Measurements from ENCODE around the gene RGL3. TPM values are rescaled to one million over a fixed set of nuclear protein-coding genes. Genes with fewer than 3 reads are reported as not detected.
A peak's percentile ranks its signal among the peaks of the same experiment; 100 is the strongest.

The RGL3 gene
- total RNA-seq, 1 experiment from 2014 or later: 22.6 TPM

DNA sequence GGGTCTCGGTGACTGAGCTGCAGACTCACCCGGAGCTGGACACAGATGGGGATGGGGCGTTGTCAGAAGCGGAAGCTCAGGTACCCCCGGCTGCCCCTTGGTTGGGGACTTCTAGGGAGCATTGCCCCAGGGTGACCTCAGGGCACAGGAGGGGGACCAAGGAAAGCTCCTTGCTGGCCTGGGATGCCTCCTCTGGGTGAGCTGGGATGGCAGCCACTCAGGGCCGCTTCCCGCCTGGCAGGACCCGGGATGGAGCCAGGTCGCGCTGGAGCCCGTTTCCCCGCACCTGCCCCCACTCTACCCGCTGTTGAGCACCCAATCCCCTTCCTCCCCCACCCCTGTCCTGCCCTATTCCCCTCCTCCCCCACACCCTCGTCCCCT is 27.1 kb upstream of the RGL3 start:
- no peaks in the 10 kb centered on the region; the same call in 1 of the 2 replicates for H3K36me3 ChIP-seq (ENCODE audit: control insufficient read depth, insufficient read depth, low read length)
- BruUV-seq (replicated peaks): no TSS peak
- intact Hi-C loops (cut with micrococcal nuclease; ENCODE audit: unreplicated experiment) (loop anchor here (2.0 kb wide), 1 partner anchor 65 kb away; no protein-coding TSS in a partner anchor), in situ Hi-C loops (cut with HindIII; ENCODE audit: low pct_unique_long_range_greater_than_20kb, low sequenced_read_pairs) (no loop called here)
- no peaks in the 10 kb centered on the region for H3K27me3 ChIP-seq (ENCODE audit: control insufficient read depth, insufficient read depth, low read length)
- no peaks in the 10 kb centered on the region for H3K4me1 ChIP-seq (ENCODE audit: control insufficient read depth, insufficient read depth, low read length)
- POLR2A ChIA-PET: no interaction called here
- no peak for TF ChIP-seq SIN3A (IDR thresholded peaks at IDR 0.05; ENCODE audit: borderline replicate concordance, insufficient read depth, low read depth, low read length)
- TF ChIP-seq POLR2AphosphoS5 (IDR thresholded peaks at IDR 0.05; ENCODE audit: low read depth, low read length): no peak
- TF ChIP-seq TCF7L2 (IDR thresholded peaks at IDR 0.05; ENCODE audit: low read depth, low read length): no peak
- TF ChIP-seq, protein P1, sequence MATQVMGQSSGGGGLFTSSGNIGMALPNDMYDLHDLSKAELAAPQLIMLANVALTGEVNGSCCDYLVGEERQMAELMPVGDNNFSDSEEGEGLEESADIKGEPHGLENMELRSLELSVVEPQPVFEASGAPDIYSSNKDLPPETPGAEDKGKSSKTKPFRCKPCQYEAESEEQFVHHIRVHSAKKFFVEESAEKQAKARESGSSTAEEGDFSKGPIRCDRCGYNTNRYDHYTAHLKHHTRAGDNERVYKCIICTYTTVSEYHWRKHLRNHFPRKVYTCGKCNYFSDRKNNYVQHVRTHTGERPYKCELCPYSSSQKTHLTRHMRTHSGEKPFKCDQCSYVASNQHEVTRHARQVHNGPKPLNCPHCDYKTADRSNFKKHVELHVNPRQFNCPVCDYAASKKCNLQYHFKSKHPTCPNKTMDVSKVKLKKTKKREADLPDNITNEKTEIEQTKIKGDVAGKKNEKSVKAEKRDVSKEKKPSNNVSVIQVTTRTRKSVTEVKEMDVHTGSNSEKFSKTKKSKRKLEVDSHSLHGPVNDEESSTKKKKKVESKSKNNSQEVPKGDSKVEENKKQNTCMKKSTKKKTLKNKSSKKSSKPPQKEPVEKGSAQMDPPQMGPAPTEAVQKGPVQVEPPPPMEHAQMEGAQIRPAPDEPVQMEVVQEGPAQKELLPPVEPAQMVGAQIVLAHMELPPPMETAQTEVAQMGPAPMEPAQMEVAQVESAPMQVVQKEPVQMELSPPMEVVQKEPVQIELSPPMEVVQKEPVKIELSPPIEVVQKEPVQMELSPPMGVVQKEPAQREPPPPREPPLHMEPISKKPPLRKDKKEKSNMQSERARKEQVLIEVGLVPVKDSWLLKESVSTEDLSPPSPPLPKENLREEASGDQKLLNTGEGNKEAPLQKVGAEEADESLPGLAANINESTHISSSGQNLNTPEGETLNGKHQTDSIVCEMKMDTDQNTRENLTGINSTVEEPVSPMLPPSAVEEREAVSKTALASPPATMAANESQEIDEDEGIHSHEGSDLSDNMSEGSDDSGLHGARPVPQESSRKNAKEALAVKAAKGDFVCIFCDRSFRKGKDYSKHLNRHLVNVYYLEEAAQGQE (IDR thresholded peaks at IDR 0.05; ENCODE audit: insufficient read depth in 1 of 2, low read depth in 2 of 2, low read length in 1 of 2): no peak
- TF ChIP-seq, protein P2, sequence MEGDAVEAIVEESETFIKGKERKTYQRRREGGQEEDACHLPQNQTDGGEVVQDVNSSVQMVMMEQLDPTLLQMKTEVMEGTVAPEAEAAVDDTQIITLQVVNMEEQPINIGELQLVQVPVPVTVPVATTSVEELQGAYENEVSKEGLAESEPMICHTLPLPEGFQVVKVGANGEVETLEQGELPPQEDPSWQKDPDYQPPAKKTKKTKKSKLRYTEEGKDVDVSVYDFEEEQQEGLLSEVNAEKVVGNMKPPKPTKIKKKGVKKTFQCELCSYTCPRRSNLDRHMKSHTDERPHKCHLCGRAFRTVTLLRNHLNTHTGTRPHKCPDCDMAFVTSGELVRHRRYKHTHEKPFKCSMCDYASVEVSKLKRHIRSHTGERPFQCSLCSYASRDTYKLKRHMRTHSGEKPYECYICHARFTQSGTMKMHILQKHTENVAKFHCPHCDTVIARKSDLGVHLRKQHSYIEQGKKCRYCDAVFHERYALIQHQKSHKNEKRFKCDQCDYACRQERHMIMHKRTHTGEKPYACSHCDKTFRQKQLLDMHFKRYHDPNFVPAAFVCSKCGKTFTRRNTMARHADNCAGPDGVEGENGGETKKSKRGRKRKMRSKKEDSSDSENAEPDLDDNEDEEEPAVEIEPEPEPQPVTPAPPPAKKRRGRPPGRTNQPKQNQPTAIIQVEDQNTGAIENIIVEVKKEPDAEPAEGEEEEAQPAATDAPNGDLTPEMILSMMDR (IDR thresholded peaks at IDR 0.05): no peak
- ATAC-seq: peak; percentile 54
- no peak for DNase-seq (ENCODE audit: low read depth, low spot score)
- no peak overlapping the region for H3K27ac ChIP-seq (ENCODE audit: low read length)
- CTCF ChIA-PET: interaction anchor here (0.6 kb wide), 1 partner anchor 152 kb away, joined by 5 read pairs; no protein-coding TSS in a partner anchor
- H3K9me3 ChIP-seq (ENCODE audit: control insufficient read depth, insufficient read depth, low read depth, low read length): no peaks in the 10 kb centered on the region
- no peak overlapping the region for H3K4me3 ChIP-seq (ENCODE audit: low read depth in 2 of 2, low read length in 2 of 2)

GRCh38 chr19:11445141-11445540 is 26.0 kb upstream of the RGL3 start:
- in situ Hi-C loops (cut with HindIII; ENCODE audit: low pct_unique_long_range_greater_than_20kb, low sequenced_read_pairs) (no loop called here), intact Hi-C loops (cut with micrococcal nuclease; ENCODE audit: unreplicated experiment) (no loop called here)
- POLR2A ChIA-PET: no interaction called here
- no peak for DNase-seq (ENCODE audit: low read depth, low spot score)
- H3K4me3 ChIP-seq (ENCODE audit: low read depth in 2 of 2, low read length in 2 of 2): no peak overlapping the region
- H3K36me3 ChIP-seq (ENCODE audit: control insufficient read depth, insufficient read depth, low read length): no peaks in the 10 kb centered on the region; the same call in 1 of the 2 replicates
- no peaks in the 10 kb centered on the region for H3K4me1 ChIP-seq (ENCODE audit: control insufficient read depth, insufficient read depth, low read length)
- H3K27me3 ChIP-seq (ENCODE audit: control insufficient read depth, insufficient read depth, low read length): no peaks in the 10 kb centered on the region
- BruUV-seq (replicated peaks): no TSS peak
- TF ChIP-seq, protein P1 (IDR thresholded peaks at IDR 0.05; ENCODE audit: insufficient read depth in 1 of 2, low read depth in 2 of 2, low read length in 1 of 2): no peak
- TF ChIP-seq SIN3A (IDR thresholded peaks at IDR 0.05; ENCODE audit: borderline replicate concordance, insufficient read depth, low read depth, low read length) (no peak), TCF7L2 (IDR thresholded peaks at IDR 0.05; ENCODE audit: low read depth, low read length) (no peak)
- TF ChIP-seq, protein P2 (IDR thresholded peaks at IDR 0.05): no peak
- no peaks in the 10 kb centered on the region for H3K9me3 ChIP-seq (ENCODE audit: control insufficient read depth, insufficient read depth, low read depth, low read length)
- no peak overlapping the region for H3K27ac ChIP-seq (ENCODE audit: low read length)
- CTCF ChIA-PET: interaction anchor here (0.6 kb wide), 1 partner anchor 82 kb away, joined by 4 read pairs; no protein-coding TSS in a partner anchor
- ATAC-seq: no peak
